Stimulated activated CD8-positive, alpha-beta memory T cell treated with anti-CD3 and anti-CD28 coated beads, Interleukin-7, amount 100 ng/mL, for 1 hour (primary cell): ENCODE data around the gene CNN1.
A peak's percentile ranks its signal among the peaks of the same experiment; 100 is the strongest.

ENCODE experiments used
- DNase-seq, 2 donors: peaks; one replicate each; pipeline ENCODE4 v3.0.0-alpha.2; 2020; ENCODE audit warnings: low read depth in 2 of 2

CNN1 gene

GRCh38 chr19:11534538-11534937 is 4.1 kb upstream of the CNN1 start:
- no peak for DNase-seq

DNA sequence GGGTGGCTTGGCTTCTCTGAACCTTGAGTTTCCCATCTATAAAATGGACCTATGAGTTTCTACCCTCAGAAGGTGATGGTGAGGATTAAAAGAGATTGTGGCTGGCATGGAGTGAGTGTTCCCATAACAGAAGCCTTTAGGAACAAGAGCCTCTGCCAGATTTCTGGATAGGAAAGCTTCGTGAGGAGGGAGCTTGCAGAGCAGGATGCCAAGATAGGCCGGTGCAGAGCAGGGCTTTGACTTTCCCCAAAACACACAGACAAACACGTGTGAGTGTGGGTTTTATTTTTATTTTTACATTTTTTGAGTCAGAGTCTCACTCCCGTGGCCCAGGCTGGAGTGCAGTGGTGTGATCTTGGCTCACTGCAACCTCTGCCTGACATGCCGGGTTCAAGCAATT is 3.7 kb upstream of the CNN1 start:
- DNase-seq, result no peak

GRCh38 chr19:11535792-11536595 is 2.7 kb upstream of the CNN1 start:
- peak; percentile 62 to 68 for DNase-seq

DNA sequence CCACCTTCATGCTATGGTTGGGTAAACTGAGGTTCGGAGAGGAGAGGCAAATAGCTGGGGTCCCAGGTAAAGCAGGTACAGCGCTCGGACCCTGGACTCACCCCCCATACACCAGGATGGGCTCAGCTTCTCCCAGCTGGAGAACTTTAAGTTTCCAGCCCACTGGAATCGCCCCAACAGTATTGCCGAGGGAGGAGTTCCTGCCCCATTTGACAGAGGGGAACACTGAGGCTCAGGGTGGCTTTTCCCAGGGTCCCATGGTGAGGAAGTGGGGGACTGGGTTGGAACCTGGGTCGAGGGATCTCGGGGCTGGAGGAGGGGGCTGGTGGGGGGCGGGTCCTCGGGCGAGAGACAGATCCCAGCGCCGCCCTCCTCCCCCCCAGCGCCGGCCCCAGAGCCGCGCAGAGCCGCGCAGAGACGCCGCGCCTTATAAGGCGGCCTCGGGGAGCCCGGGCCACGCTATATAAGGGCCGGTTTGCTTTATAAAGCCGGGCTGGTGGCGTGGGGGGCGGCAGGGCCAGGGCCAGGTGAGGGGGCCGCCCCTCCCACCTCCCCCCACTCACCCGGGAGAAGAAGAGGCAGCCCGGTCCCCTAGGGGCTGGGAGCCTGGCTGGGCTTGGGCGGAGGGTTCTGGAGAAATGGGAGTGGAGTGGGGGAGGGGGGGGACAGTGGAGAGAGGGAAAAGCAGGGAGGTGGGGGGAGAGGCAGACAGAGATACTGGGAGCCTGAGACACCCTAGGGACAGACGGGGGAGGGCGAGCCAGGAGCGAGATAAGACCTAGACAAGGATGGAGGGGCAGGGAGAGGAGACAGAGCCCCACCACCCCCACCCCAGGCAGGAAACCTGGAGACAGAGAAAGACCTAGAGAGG is 1.1 kb downstream of the CNN1 start:
- DNase-seq, result no peak

DNA sequence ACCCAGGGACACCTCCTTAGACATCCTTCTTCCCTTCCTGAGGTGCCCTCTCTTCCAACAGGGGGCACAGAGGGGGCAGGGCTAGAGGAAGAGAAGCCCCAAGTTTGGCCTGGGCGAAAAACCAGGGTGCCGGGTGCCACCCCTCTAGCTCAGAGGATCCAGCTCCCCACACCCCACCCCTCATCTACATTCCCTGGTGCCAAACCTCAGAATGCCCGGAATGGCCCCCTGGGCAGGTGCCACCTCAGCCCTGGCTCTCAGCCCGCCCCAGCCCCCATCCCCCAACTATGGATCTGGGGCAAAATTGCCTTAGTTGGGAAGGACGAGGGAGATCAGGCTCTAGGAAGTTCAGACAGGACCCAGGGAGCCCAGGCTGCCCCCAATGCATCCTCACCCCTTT is 2.0 kb downstream of the CNN1 start:
- DNase-seq, result no peak

DNA sequence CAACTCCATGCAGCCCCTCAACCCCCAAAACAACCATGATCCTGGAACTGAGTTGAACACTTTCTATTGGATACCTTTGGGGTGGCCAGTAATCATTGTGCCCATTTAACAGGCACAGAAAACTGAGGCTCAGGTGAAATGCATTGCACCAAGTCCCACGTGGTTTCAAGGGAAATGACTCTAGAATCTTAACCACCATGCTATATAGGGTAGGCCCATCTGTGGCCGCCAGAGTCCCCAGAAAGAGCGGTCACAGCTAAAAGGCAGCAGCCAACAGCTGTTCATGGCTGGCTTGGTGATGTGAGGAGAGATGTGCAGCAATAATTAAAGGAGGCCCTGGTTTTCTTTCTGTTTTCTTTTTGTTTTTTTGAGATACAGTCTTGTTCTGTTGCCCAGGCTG is 2.6 kb downstream of the CNN1 start:
- DNase-seq, result no peak

GRCh38 chr19:11547929-11548700 is 9.5 kb downstream of the CNN1 start:
- no peak for DNase-seq

DNA sequence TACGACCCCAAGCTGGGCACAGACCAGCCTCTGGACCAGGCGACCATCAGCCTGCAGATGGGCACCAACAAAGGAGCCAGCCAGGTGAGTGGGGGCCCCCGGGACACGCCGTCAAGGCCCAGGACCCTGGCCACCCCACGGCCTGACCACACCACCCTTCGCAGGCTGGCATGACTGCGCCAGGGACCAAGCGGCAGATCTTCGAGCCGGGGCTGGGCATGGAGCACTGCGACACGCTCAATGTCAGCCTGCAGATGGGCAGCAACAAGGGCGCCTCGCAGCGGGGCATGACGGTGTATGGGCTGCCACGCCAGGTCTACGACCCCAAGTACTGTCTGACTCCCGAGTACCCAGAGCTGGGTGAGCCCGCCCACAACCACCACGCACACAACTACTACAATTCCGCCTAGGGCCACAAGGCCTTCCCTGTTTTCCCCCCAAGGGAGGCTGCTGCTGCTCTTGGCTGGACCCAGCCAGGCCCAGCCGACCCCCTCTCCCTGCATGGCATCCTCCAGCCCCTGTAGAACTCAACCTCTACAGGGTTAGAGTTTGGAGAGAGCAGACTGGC is 10.8 kb downstream of the CNN1 start:
- DNase-seq, result no peak

DNA sequence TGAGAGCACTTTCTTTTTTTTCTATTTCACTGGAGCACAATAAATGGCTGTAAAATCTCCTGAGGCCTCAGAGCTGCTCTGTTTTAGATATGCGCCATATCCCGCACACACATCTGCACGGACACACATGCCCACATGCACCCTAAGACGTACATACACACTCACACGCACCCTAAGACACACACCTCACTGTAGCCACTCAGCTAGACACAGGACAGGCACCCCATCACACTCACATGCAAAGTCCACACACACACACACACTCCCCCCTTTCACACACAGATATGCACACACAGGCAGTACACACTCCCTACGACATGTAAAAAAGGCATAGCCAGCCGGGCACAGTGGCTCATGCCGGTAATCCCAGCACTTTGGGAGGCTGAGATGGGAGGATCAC is 11.6 kb downstream of the CNN1 start:
- DNase-seq, result no peak

DNA sequence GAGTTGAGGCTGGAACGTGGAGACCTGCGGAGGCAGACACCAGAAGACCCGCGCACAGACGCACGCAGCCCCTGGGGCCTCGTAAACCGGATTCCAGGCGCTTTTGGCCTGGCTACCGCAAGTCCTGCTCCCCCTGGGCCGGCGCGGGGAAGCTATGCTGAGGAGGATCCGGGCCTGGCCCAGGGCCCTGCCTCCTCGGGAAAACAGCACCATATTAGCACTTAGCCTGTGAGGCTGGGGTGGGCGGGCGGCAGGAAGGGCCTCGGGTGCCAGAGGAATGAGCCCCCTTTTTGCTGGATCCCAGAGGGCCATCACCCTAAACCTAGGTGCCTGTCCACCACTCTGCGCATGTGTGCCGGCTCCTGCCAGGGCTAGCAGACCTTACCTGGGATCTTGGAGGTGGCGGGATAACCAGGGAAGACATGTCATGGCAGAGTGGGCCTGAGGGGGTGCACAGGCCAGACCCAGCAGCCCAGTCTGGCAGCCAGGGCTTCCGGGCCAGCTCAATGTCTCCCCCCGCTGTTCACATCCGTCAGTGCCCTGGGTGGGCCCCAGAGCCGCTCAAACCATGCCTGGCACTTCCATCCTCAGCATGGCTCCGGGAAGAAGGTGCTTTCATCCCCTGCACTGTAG is 13.1 kb downstream of the CNN1 start:
- DNase-seq, result no peak

GRCh38 chr19:11552666-11553372 is 14.2 kb downstream of the CNN1 start:
- DNase-seq, result no peak

DNA sequence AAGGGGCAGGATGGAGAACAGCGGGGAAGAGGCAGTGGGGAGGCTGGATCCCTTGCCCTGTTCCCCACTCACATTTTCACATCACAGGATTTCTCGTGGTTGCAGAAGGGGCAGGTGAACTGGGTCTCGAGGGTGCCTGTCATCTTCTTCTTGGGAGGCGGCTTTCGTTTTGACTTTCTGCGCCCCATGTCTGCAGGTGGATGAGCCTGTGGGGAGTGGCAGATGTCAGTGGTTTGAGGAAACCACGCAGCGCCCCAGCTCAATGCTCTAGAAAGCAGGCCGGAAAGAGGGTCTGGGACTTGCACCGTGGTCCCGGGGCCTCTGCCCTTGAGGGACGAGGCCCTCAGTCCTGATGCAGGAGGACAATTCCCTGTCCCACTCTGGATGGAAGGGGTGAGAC is 15.5 kb downstream of the CNN1 start:
- DNase-seq, result no peak

GRCh38 chr19:11555246-11555645 is 16.6 kb downstream of the CNN1 start:
- no peak for DNase-seq

DNA sequence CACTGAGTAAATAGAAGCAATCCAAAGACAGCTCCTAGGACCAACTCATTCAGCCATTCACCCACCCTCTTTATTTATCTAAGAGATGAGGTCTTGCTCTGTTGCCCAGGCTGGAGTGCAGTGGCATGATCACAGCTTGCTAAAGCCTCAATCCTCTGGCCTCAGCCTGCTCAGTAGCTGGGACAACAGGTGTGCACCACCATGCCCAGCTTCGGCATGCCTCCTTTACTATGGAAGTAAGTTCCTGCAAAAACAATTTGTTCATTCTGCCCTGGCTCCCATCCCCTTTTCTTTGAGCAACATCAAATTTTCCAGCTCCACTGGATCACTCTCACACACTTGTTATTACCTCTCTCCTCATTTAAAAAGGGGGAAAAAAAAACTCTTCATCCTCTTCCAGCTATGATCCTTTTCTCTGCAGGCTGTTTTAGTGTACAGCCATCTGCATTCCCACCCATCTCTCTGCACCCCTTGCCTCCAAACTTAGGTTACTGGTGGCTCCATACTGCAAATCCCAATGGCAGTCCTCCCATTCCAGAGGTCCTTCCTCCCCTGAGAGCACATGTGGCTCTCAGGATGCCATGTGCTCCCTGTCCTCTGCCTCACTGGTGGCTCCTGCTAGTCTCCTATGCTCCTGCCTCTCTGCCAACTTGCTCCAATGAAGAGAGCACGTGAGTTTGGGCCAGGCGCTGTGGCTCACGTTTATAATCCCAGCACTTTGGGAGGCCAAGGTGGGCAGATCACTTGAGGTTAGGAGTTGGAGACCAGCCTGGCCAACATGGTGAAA is 18.2 kb downstream of the CNN1 start:
- no peak for DNase-seq

GRCh38 chr19:11558881-11559828 is 20.5 kb downstream of the CNN1 start, which contains the start of gene ELOF1:
Gene ELOF1, minus strand, starts transcription at chr19:11559230. Its CDS starts 4,883 bp downstream, at chr19:11554347.
- peak; percentile 88 for DNase-seq

- DNase-seq, result peak in 1 of 2 donors; percentile 16
Observed at GRCh38 chr19:11560404-11561051, 21.9 kb downstream of the CNN1 start.

GRCh38 chr19:11563532-11563931 is 24.9 kb downstream of the CNN1 start:
- DNase-seq, result no peak
